ENCODE measurements around the gene TYK2. TPM values are rescaled to one million over a fixed set of nuclear protein-coding genes. Genes with fewer than 3 reads are reported as not detected.

Gene TYK2
- total and polyA plus RNA-seq, 9 donors: 55.4 to 118 (median 78.9) TPM

GRCh38 chr19:10419646-10420443, 39.5 kb upstream of the TYK2 start:
- Histone ChIP-seq H3K4me3 (no peak overlapping the region), H3K36me3 (no peaks in the 10 kb centered on the region), H3K27me3 (peaks cover 8% of the 10 kb centered on the region), H3K27ac (no peak overlapping the region), H3K9me3 (no peaks in the 10 kb centered on the region), H3K4me1 (ENCODE audit: insufficient read depth) (peaks cover 15% of the 10 kb centered on the region)
- TF ChIP-seq CTCF (IDR thresholded peaks at IDR 0.05): no peak
- no peak for TF ChIP-seq EP300 (IDR thresholded peaks at IDR 0.05)
- TF ChIP-seq POLR2A (IDR thresholded peaks at IDR 0.05): no peak
- intact Hi-C loops (cut with DNase I): no loop called here
- DNase-seq: peak in 1 of 5 donors; percentile 21
- WGBS, 3 donors: 0 to 1% (median 0%) methylated on average over 29 to 61 of the region's 61 CpGs

GRCh38 chr19:10419200-10419645, 38.9 kb upstream of the TYK2 start:
- WGBS, 3 donors: 0 to 1% (median 0%) methylated on average over 28 to 40 of the region's 40 CpGs
- no peak for DNase-seq

GRCh38 chr19:10418485-10419199, 38.3 kb upstream of the TYK2 start:
- no peak overlapping the region for H3K4me3 ChIP-seq
- peaks cover 8% of the 10 kb centered on the region for H3K27me3 ChIP-seq
- intact Hi-C loops (cut with DNase I): no loop called here
- no peak for DNase-seq
- peaks cover 0 to 6% of the 10 kb centered on the region in 2 donors for H3K9me3 ChIP-seq
- H3K27ac ChIP-seq: no peak overlapping the region
- no peaks in the 10 kb centered on the region for H3K36me3 ChIP-seq
- TF ChIP-seq EP300 (IDR thresholded peaks at IDR 0.05) (no peak), CTCF (IDR thresholded peaks at IDR 0.05) (no peak), POLR2A (IDR thresholded peaks at IDR 0.05) (no peak)
- peaks cover 11% of the 10 kb centered on the region for H3K4me1 ChIP-seq (ENCODE audit: insufficient read depth)
- 0 to 2% (median 1%) methylated on average over 21 to 32 of the region's 32 CpGs for WGBS, 3 donors

More at GRCh38 chr19:10419200-10419645, 38.9 kb upstream of the TYK2 start:
- peaks cover 12% of the 10 kb centered on the region for H3K4me1 ChIP-seq (ENCODE audit: insufficient read depth)
- no peaks in the 10 kb centered on the region for H3K36me3 ChIP-seq
- peaks cover 8% of the 10 kb centered on the region for H3K27me3 ChIP-seq
- no peak overlapping the region for H3K4me3 ChIP-seq
- intact Hi-C loops (cut with DNase I): no loop called here
- peaks cover 0 to 4% of the 10 kb centered on the region in 2 donors for H3K9me3 ChIP-seq
- H3K27ac ChIP-seq: no peak overlapping the region
- TF ChIP-seq POLR2A (IDR thresholded peaks at IDR 0.05) (no peak), CTCF (IDR thresholded peaks at IDR 0.05) (no peak), EP300 (IDR thresholded peaks at IDR 0.05) (no peak)

GRCh38 chr19:10418235-10418484, 37.8 kb upstream of the TYK2 start:
- DNase-seq: no peak
- intact Hi-C loops (cut with DNase I): no loop called here
- Histone ChIP-seq H3K27ac (no peak overlapping the region), H3K36me3 (no peaks in the 10 kb centered on the region), H3K27me3 (peaks cover 8% of the 10 kb centered on the region), H3K4me1 (ENCODE audit: insufficient read depth) (peaks cover 11% of the 10 kb centered on the region), H3K4me3 (no peak overlapping the region), H3K9me3 (peaks cover 0 to 6% of the 10 kb centered on the region in 2 donors)
- TF ChIP-seq POLR2A (IDR thresholded peaks at IDR 0.05) (no peak), EP300 (IDR thresholded peaks at IDR 0.05) (no peak), CTCF (IDR thresholded peaks at IDR 0.05) (no peak)
- 1 to 9% (median 1%) methylated on average over 3 of the region's 3 CpGs for whole genome bisulfite sequencing, 3 donors

All from ovary (tissue), 9 donors.